NCI-H2227 (cell line): ENCODE data around the gene CLSTN2.

ENCODE experiments used
- DNase-seq: peaks from one replicate; lab custom pipeline; 2025; ENCODE audit not compliant: unreplicated experiment; lab: John Stamatoyannopoulos, UW

The CLSTN2 gene

GRCh38 chr3:140441006-140441405, 506.0 kb downstream of the CLSTN2 start:
- DNase-seq: no peak

GRCh38 chr3:140442621-140443020, 507.6 kb downstream of the CLSTN2 start:
- DNase-seq: no peak

- DNase-seq: no peak
Observed at GRCh38 chr3:140443073-140443472, 508.1 kb downstream of the CLSTN2 start.

GRCh38 chr3:140443806-140444205, 508.8 kb downstream of the CLSTN2 start:
- DNase-seq: no peak

- DNase-seq: no peak
Observed at GRCh38 chr3:140446734-140447133, 511.7 kb downstream of the CLSTN2 start.

GRCh38 chr3:140447136-140447535, 512.2 kb downstream of the CLSTN2 start:
- DNase-seq: no peak

- no peak for DNase-seq
Observed at GRCh38 chr3:140448001-140448400, 513.0 kb downstream of the CLSTN2 start.

- DNase-seq: no peak
Observed at GRCh38 chr3:140449413-140450256, 514.6 kb downstream of the CLSTN2 start.

- DNase-seq: no peak
Observed at GRCh38 chr3:140453750-140454149, 518.8 kb downstream of the CLSTN2 start.

GRCh38 chr3:140455521-140456214, 520.7 kb downstream of the CLSTN2 start:
- DNase-seq: no peak

- DNase-seq: no peak
Observed at GRCh38 chr3:140456974-140457373, 522.0 kb downstream of the CLSTN2 start.

GRCh38 chr3:140459462-140459861, 524.5 kb downstream of the CLSTN2 start:
- DNase-seq: no peak

- DNase-seq: no peak
Observed at GRCh38 chr3:140461250-140461649, 526.3 kb downstream of the CLSTN2 start.

GRCh38 chr3:140463355-140463754, 528.4 kb downstream of the CLSTN2 start:
- no peak for DNase-seq

- DNase-seq: no peak
Observed at GRCh38 chr3:140465988-140466387, 531.0 kb downstream of the CLSTN2 start.

GRCh38 chr3:140466535-140466934, 531.5 kb downstream of the CLSTN2 start:
- DNase-seq: no peak

- no peak for DNase-seq
Observed at GRCh38 chr3:140467104-140467577, 532.2 kb downstream of the CLSTN2 start.

- no peak for DNase-seq
Observed at GRCh38 chr3:140467796-140468315, 532.9 kb downstream of the CLSTN2 start.

GRCh38 chr3:140468407-140468806, 533.4 kb downstream of the CLSTN2 start:
- DNase-seq: no peak

- no peak for DNase-seq
Observed at GRCh38 chr3:140469491-140469890, 534.5 kb downstream of the CLSTN2 start.

- no peak for DNase-seq
Observed at GRCh38 chr3:140470211-140470610, 535.2 kb downstream of the CLSTN2 start.

- no peak for DNase-seq
Observed at GRCh38 chr3:140470962-140471361, 536.0 kb downstream of the CLSTN2 start.
